Measurements from ENCODE around the gene OXLD1.

OXLD1 gene

DNA sequence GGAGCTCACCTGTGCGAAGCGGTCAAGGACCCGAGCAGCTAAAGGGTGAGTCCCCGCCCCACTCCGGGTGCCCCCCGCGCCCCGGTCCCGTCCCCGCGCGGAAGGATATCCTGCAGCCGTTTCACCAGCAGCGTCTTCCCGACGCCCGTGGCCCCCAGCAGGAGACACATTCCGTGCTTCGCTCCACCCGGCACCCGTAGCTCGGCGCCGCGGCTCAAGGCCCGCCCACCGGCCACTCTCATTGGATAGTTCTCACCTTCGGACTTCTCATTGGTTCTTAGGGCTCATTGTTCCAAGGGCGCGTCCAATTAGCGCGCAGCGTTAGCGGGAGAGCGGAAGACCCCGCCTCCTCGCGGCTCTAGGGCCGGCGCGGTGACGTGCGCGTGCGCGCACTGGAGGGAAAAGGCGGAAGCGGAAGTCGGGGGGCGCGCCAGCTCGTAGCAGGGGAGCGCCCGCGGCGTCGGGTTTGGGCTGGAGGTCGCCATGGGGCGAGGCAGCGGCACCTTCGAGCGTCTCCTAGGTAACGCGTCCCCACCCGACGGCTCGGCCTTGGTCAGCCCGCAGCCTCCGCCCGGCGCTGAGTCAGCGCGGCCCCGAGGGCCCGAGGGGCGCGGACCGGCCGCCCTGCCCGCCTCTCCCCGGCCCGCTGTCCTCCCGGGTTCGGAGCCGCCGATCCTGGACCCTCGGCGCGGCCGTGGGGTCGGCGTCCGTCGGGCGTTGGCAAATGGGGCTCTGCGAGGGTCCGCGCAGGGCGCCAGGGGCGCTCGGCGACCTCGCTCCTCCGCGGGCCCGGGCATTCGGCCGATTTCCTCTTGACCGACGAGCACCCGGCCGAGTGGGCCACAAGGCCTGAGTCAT lies 17.4 kb upstream of the OXLD1 start, which contains the start of the genes ARL16 and HGS:
TSS of gene ARL16 (minus strand) at position 214 of the 858 bp plus-strand sequence. CDS start at position 170, 44 bp downstream.
TSS of gene HGS (plus strand) at position 428 of the 858 bp plus-strand sequence. CDS start at position 484, 56 bp downstream.
- DNase-seq (ENCODE audit: low spot score), result peak; percentile 97
- FAIRE-seq, result peak; percentile 87

DNA sequence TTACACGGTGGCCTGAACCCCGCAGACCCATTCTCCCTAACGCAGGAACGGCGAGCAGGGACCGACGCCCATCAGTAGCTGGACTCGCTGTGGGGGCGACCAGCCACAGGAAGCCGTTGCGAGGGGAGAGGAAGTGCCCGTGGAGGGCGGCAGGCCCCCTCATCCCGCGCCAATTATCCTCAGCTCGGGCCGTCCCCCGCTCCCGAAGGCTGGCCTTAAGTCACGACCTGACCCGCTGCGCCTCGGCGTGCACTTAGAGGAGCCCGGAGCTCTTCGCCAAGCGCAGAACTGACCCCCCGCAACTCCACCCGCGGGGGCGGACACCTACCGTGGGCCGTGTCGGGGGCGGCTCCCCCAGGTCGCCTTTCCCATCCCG lies 16.8 kb upstream of the OXLD1 start:
- DNase-seq (ENCODE audit: low spot score) (no peak), FAIRE-seq (no peak)

DNA sequence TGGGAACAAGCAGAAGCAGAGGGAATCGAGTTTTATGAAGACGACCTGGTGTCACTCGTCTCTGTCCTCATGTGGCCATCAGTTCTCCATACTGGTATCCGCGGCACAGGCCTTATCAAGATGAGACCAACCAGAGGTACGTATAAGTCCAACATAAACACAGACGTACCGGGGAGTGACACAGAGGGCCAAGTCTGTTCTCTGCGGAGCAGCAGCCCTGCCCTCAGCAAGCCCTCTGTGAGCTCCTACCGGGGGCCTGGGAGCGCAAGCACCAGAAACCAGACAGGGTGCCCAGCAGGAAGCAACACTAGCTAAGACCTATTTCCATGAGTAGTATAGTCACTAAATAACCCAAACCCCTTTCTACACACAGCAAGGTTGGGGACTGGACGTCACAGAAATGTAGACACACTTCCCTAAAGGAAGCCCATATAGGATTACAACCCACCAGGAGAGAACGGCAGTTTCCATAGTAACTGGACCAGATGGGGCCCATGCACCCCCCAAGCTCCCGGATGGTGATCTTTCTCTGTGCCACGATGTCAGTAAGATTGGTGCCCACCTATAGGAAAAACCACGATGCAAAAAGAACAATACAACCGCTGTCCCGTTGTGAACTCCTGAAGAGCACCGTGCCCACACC lies 16.3 kb upstream of the OXLD1 start:
- DNase-seq (ENCODE audit: low spot score), result no peak

DNA sequence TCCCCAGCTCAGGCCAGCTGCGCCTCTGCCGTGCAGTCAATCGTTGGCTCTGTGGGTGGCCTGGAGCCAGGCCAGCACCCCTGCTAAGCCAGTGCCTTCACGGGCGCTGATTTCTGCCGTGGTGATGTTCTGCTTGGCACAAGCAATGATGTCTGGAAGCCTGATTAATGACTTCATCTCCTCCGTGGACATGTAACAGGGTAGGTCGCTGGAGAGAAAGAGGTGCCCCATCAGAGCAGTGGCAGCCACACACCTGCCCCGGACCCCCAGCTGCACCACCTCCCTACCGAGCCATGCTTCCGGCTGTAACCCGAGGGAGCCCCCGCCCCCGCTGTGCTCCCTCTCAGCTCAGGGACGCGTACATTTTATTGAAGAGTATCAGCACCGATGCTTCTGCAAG lies 15.3 kb upstream of the OXLD1 start:
- peak; percentile 85 for FAIRE-seq
- peak; percentile 83 for DNase-seq (ENCODE audit: low spot score)

More for the DNA sequence above, 16.3 kb upstream of the OXLD1 start:
- no peak for FAIRE-seq

DNA sequence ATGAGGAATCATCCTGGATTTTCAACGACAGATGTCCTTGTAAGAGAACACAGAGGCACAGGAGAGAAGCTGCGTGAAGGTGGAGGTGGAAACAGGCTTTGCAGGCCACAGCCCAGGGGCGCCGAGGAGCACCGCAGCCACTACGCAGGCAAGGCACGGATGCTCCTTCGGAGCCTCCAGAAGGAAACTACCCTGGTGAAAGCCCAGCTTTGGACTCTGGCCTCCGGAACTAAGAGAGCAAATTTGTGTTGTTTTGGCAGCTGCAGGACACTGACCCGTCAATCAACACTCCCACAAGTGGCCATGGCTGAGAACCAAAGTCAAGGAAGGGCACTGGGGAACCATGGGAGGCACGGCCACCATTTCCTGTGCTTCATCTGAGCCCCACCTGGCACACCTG lies 13.7 kb upstream of the OXLD1 start:
- no peak for DNase-seq (ENCODE audit: low spot score)
- FAIRE-seq, result no peak

DNA sequence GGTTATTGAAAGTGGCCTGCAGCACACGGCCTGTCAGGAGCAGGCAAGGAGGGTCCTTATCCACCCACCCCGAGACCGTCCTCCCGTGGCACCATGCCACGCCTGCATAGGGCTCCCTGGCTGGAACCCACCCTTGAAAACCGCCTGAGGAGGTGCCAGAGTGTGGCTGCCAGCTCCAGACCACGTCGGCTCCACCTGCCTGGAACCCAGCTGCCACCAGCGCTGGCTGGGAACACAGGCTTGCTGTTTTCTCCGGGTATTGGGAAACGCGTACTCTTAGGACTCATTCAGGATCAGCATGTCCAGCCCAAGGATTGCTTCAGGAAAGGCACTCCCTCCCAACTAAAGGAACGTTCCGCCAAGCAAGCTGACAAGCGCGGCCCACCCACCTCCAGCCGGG lies 10.5 kb upstream of the OXLD1 start:
- DNase-seq (ENCODE audit: low spot score) (no peak), FAIRE-seq (no peak)

DNA sequence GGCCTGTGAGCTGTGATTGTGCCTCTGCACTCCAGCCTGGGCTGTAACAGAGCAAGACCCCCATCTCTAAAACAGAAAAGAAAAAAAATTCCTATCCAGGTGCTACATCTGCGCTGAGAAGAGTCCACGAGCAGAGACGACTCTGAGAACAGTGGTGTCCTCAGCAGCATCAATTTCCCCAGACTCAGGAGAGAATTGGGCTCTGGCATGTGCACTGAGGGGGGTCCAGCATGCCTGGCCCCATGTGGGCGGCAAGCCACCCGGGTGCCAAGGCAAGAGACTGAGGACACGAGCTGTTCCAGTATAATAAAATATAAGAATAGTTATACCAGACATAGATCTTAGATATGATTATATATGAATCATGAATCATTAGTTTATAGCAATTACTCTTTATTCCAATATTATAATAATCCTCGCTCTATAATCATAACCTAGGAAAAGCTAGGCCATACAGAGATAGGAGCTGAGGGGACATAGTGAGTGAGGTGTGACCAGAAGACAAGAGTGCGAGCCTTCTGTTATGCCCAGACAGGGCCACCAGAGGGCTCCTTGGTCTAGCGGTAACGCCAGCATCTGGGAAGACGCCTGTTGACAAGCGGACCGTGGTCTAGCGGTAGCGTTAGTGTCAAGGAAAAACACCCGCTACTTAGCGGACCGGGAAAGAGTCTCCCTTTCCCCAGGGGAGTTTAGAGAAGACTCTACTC lies 9.3 kb upstream of the OXLD1 start:
- FAIRE-seq (peak; percentile 74), DNase-seq (ENCODE audit: low spot score) (peak; percentile 24)

DNA sequence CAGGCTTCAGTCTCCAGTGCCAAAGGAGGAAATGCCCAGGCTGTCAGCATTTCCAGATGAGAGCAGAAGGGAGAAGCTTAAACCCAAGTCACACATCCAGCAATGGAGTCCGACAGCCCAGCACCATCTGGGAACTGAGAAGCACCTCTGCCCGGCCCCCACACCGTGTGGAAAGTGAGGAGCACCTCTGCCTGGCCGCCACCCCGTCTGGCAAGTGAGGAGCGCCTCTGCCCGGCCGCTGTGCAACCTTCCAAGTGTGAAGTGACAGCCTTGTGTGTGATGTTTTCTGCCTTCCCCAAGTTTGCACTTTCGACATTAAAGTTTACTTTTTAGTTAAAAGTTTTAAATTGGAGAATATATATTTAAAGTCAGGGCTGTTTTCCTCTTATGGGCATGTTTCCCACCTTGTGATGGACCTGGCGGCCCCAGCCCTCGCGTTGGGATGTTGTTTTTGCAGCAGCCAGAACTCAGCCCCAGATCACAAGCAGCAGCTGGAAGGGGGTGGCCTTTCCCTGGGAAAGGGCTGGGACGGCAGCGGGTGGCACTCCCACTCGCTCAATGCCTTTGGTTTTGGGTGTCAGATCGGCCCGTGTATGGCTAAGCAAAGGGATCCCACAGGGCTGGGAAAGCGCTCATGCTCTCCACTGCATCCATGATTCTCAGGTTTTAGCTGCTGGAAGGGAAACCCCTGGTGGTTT lies 7.3 kb upstream of the OXLD1 start:
- FAIRE-seq, result no peak
- DNase-seq (ENCODE audit: low spot score), result no peak

DNA sequence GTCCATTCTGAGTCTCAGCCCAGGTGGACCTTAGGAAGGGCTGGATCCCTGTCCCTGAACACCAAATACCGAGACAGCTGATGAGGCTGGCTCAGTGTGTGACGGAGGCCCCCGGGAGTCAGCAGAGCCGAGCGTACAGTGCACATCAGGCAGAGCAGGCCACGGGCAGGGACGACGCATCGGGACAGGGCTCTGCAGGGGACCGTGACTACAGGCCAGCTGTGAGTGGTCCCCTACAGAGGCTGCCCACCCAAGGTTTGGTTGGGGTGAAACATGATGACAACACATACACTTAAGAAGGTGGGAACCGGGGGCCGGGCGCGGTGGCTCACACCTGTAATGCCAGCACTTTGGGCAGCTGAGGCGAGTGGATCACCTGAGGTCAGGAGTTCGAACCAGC lies 6.5 kb upstream of the OXLD1 start:
- FAIRE-seq (no peak), DNase-seq (ENCODE audit: low spot score) (no peak)

DNA sequence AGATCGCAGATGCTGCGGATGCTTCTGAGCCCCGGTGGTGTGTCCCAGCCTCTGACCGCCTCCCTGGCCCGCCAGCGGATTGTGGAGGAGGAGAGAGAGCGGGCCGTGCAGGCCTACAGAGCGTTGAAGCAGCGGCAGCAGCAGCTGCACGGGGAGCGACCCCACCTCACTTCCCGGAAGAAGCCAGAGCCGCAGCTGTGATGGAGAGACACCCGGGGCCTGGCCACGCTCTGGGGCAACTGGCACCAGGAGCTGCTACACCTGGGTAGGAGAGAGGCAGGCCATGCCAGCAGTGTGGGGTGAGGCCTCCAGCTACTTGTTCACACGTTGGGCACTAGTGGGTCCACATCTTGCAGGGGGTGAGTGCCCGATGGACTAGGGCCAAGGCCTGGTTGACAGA lies 6.1 kb upstream of the OXLD1 start:
- DNase-seq (ENCODE audit: low spot score) (no peak), FAIRE-seq (no peak)

DNA sequence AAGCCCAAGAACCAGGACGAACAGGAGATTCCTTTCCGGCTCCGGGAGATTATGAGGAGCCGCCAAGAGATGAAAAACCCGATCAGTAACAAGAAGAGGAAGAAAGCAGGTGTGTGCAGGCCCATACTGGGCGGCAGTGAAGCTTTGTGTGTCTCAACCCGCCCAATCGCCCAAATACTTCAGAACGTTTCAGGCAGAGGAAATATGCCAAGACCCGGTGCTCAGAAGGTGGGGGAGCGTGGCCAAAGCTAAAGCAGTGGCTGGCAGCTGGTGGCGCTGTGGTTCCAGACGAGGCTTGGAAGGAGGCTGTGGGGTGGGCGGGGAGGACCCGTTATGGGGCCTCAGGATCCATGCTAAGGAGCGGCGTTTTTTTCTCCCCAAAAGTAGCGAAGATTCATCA lies 1.3 kb upstream of the OXLD1 start:
- FAIRE-seq (no peak), DNase-seq (ENCODE audit: low spot score) (no peak)

DNA sequence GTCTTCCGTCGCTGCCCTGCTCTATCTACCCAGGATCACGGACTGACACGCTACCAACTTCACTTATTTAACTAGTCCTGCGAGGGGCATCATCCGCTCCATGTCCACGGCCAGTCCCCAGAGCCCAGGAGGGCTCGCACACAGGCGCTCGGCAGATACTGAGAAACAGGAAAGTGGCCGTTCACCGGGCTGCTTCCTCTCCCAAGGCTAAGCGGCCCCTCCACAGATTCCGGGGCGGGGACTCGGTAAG lies 388 bp downstream of the OXLD1 start:
- no peak for DNase-seq (ENCODE audit: low spot score)

DNA sequence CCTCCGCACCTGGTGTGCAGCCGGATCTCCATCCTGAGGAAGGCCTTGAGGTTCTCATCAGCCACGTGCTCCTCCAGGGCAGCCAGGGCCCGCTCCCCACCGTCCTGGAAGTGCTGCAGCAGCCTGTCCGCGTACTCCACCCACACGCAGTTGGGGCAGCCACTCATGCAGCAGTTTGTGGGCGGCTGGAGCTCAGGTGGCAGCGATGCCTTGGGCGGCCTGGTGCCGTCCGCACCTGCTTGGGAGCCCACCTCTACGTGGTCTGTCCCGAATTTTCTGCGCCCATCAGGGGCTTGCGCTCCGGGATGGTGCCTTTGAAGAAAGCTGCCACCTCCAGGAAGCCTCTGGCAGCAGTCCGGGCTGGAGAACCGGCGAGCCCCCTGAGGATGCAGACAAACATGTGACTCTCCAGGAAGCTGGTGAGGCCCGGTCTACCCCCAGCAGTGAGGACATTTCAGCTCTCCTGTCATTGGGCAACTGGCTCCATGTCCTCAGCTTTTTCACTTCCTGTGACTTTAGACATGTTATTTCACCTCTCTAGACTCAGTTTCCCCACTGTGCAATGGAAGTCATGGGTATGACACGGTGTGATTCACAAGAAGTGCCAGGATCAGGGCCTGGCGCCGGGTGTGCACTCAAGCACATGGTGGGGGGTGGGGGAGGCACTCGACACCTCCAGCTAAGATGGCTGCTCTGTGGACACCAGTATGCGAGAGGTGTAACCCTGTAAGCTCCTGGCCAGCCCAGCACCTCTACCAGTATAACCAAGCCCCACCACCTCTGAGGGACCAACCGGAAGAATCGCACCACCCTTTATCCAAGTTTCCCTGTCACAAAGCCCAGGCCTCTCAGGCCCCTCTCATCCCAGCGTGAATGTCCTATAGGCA lies 957 bp downstream of the OXLD1 start:
- peak; percentile 11 for DNase-seq (ENCODE audit: low spot score)
- no peak for FAIRE-seq

More for the DNA sequence above, 388 bp downstream of the OXLD1 start:
- FAIRE-seq, result no peak

DNA sequence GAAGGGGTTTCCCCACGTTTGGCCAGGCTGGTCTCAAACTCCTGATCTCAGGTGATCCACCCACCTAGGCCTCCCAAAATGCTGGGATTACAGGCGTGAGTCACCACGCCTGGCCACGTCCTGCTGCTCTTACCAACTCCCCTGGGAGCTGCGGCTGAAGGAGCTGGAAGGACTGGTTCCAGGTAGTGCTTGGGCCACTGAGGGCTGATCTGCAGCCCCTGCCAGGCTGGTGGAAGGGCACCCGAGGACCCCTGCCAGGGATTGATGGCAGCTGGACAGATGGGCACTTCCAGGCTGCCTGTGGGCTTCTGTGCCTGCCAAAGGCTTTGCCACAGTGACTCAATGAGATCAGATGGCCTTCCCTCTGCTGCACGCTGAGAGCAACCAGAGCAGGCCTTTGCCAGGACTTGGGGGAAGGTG lies 2.3 kb downstream of the OXLD1 start:
- no peak for DNase-seq (ENCODE audit: low spot score)
- no peak for FAIRE-seq

DNA sequence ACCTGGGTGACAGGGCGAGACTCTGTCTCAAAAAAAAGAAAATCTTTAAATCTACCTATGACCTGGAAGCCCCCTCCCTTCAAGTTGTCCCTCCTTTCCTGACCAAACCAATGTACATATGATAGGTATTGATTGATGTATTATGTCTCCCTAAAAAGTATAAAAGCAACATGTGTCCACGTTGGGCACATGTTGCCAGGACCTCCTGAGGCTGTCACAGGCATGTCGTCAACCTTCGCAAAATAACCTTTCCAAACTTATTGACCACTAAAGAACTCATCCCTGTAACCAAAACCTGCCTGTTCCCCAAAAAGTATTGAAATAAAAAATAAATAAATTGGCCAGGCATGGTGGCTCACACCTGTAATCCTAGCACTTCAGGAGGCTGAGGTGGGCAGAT lies 4.4 kb downstream of the OXLD1 start:
- FAIRE-seq (no peak), DNase-seq (ENCODE audit: low spot score) (no peak)

DNA sequence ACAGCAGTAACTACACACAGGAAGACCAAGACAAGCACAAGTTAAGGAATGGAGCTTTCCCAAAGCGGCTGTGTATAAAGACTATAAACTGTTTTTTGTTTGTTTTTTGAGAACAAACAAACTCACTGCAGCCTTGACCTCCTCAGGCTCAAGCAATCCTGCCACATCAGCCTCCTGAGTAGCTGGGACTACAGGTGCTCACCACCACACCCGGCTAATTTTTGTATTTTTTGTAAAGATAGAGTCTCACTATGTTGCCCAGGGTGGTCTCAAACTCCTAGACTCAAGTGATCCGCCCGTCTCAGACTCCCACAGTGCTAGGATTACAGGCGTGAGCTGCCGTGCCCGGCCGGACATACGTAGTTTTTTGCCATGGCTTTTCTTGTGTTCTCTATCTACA lies 6.0 kb downstream of the OXLD1 start:
- FAIRE-seq, result no peak

DNA sequence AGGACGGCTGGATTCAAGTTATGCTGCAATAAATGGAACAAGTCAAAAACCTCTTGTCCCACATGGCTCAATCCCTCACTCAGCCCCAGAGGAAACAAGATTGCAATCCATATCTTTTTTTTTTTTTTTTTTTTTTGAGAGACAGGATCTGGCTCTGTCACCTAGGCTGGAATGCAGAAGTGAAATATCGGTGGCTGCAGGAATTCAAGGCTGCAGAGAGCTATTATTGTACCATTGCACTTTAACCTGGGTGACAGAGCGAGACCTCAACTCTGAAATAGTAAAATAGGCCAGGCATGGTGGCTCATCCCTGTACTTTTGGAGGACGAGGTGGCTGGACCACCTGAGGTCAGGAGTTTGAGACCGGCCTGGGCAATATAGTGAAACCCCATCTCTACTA lies 7.4 kb downstream of the OXLD1 start:
- no peak for FAIRE-seq
- no peak for DNase-seq (ENCODE audit: low spot score)

More for the DNA sequence above, 6.0 kb downstream of the OXLD1 start:
- no peak for DNase-seq (ENCODE audit: low spot score)

DNA sequence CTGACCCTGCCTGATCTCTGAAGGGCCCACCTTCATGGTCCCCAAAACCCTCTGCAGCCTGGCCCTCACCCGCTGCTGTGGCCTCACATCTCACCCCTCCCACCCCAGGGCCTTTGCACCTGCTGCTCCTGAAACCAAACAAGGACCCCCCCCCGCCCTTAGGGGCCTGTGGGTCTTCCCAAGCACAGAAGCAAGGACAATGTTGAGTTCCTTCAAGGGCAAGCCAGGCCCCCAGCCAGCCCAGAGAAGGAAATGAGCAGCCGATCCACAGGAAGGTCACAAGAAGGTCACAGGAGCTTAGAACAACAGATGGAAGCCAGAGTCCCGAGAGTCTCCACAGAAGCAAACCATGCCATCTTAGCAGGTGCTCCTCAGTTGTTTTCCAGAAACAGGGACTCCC lies 9.6 kb downstream of the OXLD1 start:
- no peak for FAIRE-seq
- DNase-seq (ENCODE audit: low spot score), result no peak

DNA sequence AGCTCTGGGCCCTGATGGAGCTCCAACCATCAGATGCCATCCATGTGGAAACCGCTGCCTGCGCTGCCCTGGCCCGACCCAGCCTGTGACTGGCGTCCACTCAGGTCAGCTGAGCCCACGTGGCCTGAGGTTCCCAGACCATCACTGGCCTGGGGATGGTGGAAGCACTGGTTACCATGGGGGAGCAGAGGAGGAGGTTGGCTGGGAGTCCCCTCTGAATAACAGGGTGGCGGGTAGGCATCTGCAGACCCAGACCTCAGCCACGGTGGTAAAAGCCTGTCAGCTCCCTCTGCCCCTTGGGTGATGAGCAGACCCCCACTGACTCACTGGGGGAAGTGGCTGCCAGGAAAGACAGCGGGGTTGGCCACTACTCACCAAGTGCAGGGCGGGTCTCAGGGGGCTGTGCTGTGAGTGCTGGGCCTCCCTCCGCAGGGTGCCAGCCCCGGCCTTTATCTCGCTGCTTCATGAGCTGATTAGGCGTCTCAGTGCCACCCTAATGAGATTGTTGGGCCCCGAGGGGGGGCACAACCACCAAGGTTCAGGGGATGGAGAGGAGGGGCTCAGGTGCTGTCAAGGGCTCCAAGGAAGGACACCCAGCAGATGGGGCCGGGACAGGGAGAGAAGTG lies 10.2 kb downstream of the OXLD1 start, which contains the start of gene PDE6G:
TSS of gene PDE6G (minus strand) at position 425 of the 626 bp plus-strand sequence. CDS start 3,237 bp downstream, outside the sequence.
- DNase-seq (ENCODE audit: low spot score), result no peak
- no peak for FAIRE-seq
